K562 (cell line): ENCODE data around the gene CCL20. TPM values are rescaled to one million over a fixed set of nuclear protein-coding genes. Genes with fewer than 3 reads are reported as not detected.

ENCODE experiments used
- ATAC-seq: fragments of 200-7000 bp; cut with Tn5 transposase; 3 replicates; pipeline ENCODE4 v1.9.1; 2020; ENCODE audit warnings: moderate library complexity
- BruUV-seq: library from RNA; stranded (reverse); fragments of 400-500 nt; replicated peaks from 2 replicates; lab custom pipeline; 2021; lab: Mats Ljungman, UMichigan
- CTCF ChIA-PET: fragments of 300-600 bp; formaldehyde crosslinking; extraction: SDS; loops from one replicate; lab custom pipeline; 2021; ENCODE audit warnings: low intra/inter-chr PET ratio; lab: Yijun Ruan, JAX
- POLR2A ChIA-PET: fragments of 300-600, 350-650 bp; sonication (Branson Sonifier 250); formaldehyde crosslinking; extraction: SDS; loops from one replicate; lab custom pipeline; 2021; ENCODE audit warnings: antibody characterized with exemption, inconsistent platforms; lab: Yijun Ruan, JAX
- DNase-seq, 4 experiments: peaks; one replicate each; pipeline versions ENCODE4 v3.0.0 to v3.0.0-alpha.2; 2011 to 2018; ENCODE audit warnings: low spot score in 3 of 4, mixed read lengths in 3 of 4; ENCODE audit errors: extremely low read depth in 1 of 4
- FAIRE-seq: peaks from 2 replicates; lab custom pipeline; 2011; peaks lifted over from hg19 to GRCh38; lab: Jason Lieb, UNC
- H2AFZ ChIP-seq: 2 replicates; pipeline ENCODE4 v1.6.0; 2011; ENCODE audit warnings: low read depth, low read length, control low read depth, inconsistent platforms
- H3K27ac ChIP-seq: fragments of 200-600 bp; 3 replicates; pipeline ENCODE4 v1.8.0; 2011; ENCODE audit warnings: low read depth, mild to moderate bottlenecking, control low read depth, inconsistent platforms, low read length, moderate library complexity, mixed read lengths; ENCODE audit errors: extremely low read depth
- H3K27me3 ChIP-seq, 2 experiments: fragments of 300-600 bp in 1 of 2; 2 replicates in 1 of 2; 3 replicates in 1 of 2; pipeline versions ENCODE4 v1.6.0 to v1.8.0; 2011; ENCODE audit warnings: inconsistent platforms in 2 of 2, low read length in 2 of 2, mild to moderate bottlenecking in 1 of 2, mixed read lengths in 1 of 2, moderate library complexity in 1 of 2; ENCODE audit not compliant: control insufficient read depth in 2 of 2, insufficient read depth in 2 of 2
- H3K36me3 ChIP-seq: fragments of 300-600 bp; 3 replicates; pipeline ENCODE4 v1.8.0; 2011; ENCODE audit warnings: mild to moderate bottlenecking, low read length, inconsistent platforms; ENCODE audit not compliant: control insufficient read depth, insufficient read depth
- H3K4me1 ChIP-seq, 2 experiments: fragments of 200-600 bp in 1 of 2; replicated peaks in 1 of 2; 2 replicates in 1 of 2; 3 replicates in 1 of 2; pipeline versions ENCODE4 v1.5.1 to v1.8.0; 2011; ENCODE audit warnings: inconsistent platforms in 2 of 2, low read length in 2 of 2, mild to moderate bottlenecking in 1 of 2, mixed read lengths in 1 of 2, moderate library complexity in 1 of 2; ENCODE audit not compliant: control insufficient read depth in 2 of 2, insufficient read depth in 2 of 2
- H3K4me2 ChIP-seq: 2 replicates; pipeline ENCODE4 v1.6.1; 2011; ENCODE audit warnings: low read length, control low read depth, inconsistent platforms, mixed read lengths; ENCODE audit not compliant: insufficient read depth
- H3K4me3 ChIP-seq: fragments of 200-600 bp; sonication (generic), shearing (Covaris generic); 2 replicates; pipeline ENCODE4 v1.5.1; 2016; ENCODE audit warnings: control low read depth, inconsistent platforms
- H3K79me2 ChIP-seq: fragments of 200-600 bp; 3 replicates; pipeline ENCODE4 v1.8.0; 2011; ENCODE audit warnings: low read length, inconsistent platforms; ENCODE audit not compliant: control insufficient read depth, insufficient read depth
- H3K9ac ChIP-seq, 2 experiments: 2 replicates each; pipeline versions ENCODE4 v1.6.0 to v1.6.1; 2011; ENCODE audit warnings: low read depth in 2 of 2, low read length in 2 of 2, control low read depth in 1 of 2, inconsistent platforms in 1 of 2, mild to moderate bottlenecking in 1 of 2, mixed read lengths in 1 of 2; ENCODE audit not compliant: insufficient read depth in 1 of 2
- H3K9me1 ChIP-seq: one replicate; pipeline ENCODE4 v1.6.0; 2011; ENCODE audit warnings: inconsistent platforms, mild to moderate bottlenecking, low read length, moderate library complexity; ENCODE audit not compliant: control insufficient read depth, insufficient read depth
- H3K9me3 ChIP-seq: replicated peaks from 2 replicates; pipeline ENCODE4 v1.5.1; 2011; ENCODE audit warnings: low read depth, low read length, inconsistent platforms; ENCODE audit not compliant: control insufficient read depth, insufficient read depth
- H4K20me1 ChIP-seq: replicated peaks from 2 replicates; pipeline ENCODE4 v1.6.1; 2011; ENCODE audit warnings: low read length, inconsistent platforms, mixed read lengths; ENCODE audit not compliant: control insufficient read depth, insufficient read depth
- ID3 ChIP-seq, 2 experiments: fragments of 250-450 bp in 1 of 2; fragments of 450-650 bp in 1 of 2; sonication (Bioruptor Pico) in 1 of 2; IDR thresholded peaks; 2 replicates each; pipeline versions ENCODE4 v1.6.1 to v1.8.0; 2016 to 2021; ENCODE audit warnings: mild to moderate bottlenecking in 2 of 2, moderate library complexity in 2 of 2, missing compliant biosample characterization in 1 of 2, missing genetic modification characterization in 1 of 2
- PRPF4 ChIP-seq: fragments of 200-400 bp; formaldehyde crosslinking; IDR thresholded peaks from one replicate; pipeline ENCODE4 v1.6.1; 2017; ENCODE audit warnings: low read length, low read depth, mild to moderate bottlenecking; ENCODE audit not compliant: insufficient read depth, poor library complexity, severe bottlenecking
- TBP ChIP-seq: optimal IDR thresholded peaks from 2 replicates; pipeline ENCODE3; 2011; ENCODE audit warnings: low read depth, low read length, improper control_type of control experiment
- ZFP1 ChIP-seq: fragments of 450-650 bp; formaldehyde crosslinking; IDR thresholded peaks from 2 replicates; pipeline ENCODE4 v1.4.0; 2020; ENCODE audit warnings: mild to moderate bottlenecking, mixed read lengths
- ZNF280A ChIP-seq: fragments of 450-650 bp; IDR thresholded peaks from 2 replicates; pipeline ENCODE4 v1.6.1; 2018; ENCODE audit warnings: mild to moderate bottlenecking, low read depth; ENCODE audit not compliant: partially characterized antibody
- ZNF3 ChIP-seq: fragments of 250-450 bp; sonication (Bioruptor Pico); IDR thresholded peaks from 2 replicates; pipeline ENCODE4 v1.5.0; 2021; ENCODE audit warnings: mild to moderate bottlenecking, moderate library complexity
- ZNF398 ChIP-seq: fragments of 250-450 bp; sonication (Bioruptor Pico); IDR thresholded peaks from 2 replicates; pipeline ENCODE4 v1.8.0; 2021; ENCODE audit warnings: moderate library complexity, mild to moderate bottlenecking, inconsistent platforms
- WGBS: fragments of 100-300 bp; shearing (Covaris generic); methylation state at CpG from one replicate; pipeline ENCODE4 v1.1.6; 2016; ENCODE audit warnings: low coverage, mixed read lengths; ENCODE audit not compliant: insufficient coverage; ENCODE audit errors: missing lambda C conversion rate; 5-methylcytosine and 5-hydroxymethylcytosine counted together
- in situ Hi-C: fragments of 300-500 bp; cut with MboI; formaldehyde crosslinking; loops from 4 replicates; pipeline ENCODE4 v1.15.0; 2018; ENCODE audit warnings: inconsistent platforms, mixed read lengths
- intact Hi-C: fragments of 100-400 bp; cut with micrococcal nuclease; formaldehyde crosslinking; loops from 2 replicates; pipeline ENCODE4 v1.14.2; 2022
- polyA plus RNA-seq, 8 experiments: library from polyadenylated mRNA; depleted of rRNA in 4 of 8; stranded (reverse) in 5 of 8; unstranded in 3 of 8; fragments of >200 nt; fragmentation: Nextera tagmentation in 2 of 8; fragmentation: Illumina TruSeq in 1 of 8; extraction: Ambion mirVana in 2 of 8; extraction: Trizol in 1 of 8; gene quantifications; 2 replicates each; pipeline versions ENCODE4 v1.2.1 to v1.2.3, GENCODE V29; 2011 to 2014; ENCODE audit warnings: inconsistent platforms in 1 of 8, missing spikeins in 1 of 8
- total RNA-seq, 7 experiments: library from RNA; depleted of rRNA in 6 of 7; stranded (reverse); fragments of >200 nt in 6 of 7; fragmentation: Illumina TruSeq in 2 of 7; extraction: Trizol in 2 of 7; gene quantifications; 2 replicates each; pipeline versions ENCODE4 v1.2.1 to v1.2.3, GENCODE V29; 2011 to 2021; ENCODE audit warnings: low replicate concordance in 1 of 7

CCL20 gene
- total and polyA plus RNA-seq, 9 of the 15 experiments (the other 6 are each of a cell fraction or from before 2014, with no cell fraction given): 0.29 TPM; not detected in 8

GRCh38 chr2:227772932-227773331 lies 40.7 kb upstream of the CCL20 start:
- H3K9me3 ChIP-seq: no peaks in the 10 kb centered on the region
- no peak overlapping the region for H3K9ac ChIP-seq
- peaks cover 0 to 2% of the 10 kb centered on the region in 2 experiments; a peak in 1 of 5 replicates for H3K4me1 ChIP-seq
- ChIA-PET CTCF (no interaction called here), POLR2A (no interaction called here)
- no TSS peak for BruUV-seq
- in situ Hi-C loops (no loop called here), intact Hi-C loops (no loop called here)
- no peaks in the 10 kb centered on the region for H3K36me3 ChIP-seq
- no peak overlapping the region for H3K4me3 ChIP-seq
- no peaks in the 10 kb centered on the region for H4K20me1 ChIP-seq
- H2AFZ ChIP-seq: no peak overlapping the region
- no peak for FAIRE-seq
- H3K27ac ChIP-seq: no peak overlapping the region
- H3K79me2 ChIP-seq: no peaks in the 10 kb centered on the region
- DNase-seq: no peak
- whole genome bisulfite sequencing: 0% methylated on average over 2 of the region's 2 CpGs
- H3K27me3 ChIP-seq: peaks cover 0 to 5% of the 10 kb centered on the region in 2 experiments; a peak in 2 of 5 replicates
- no peak for ATAC-seq
- TF ChIP-seq ZFP1 (CRISPR knock-in tag): no peak
- no peak for TF ChIP-seq TBP
- no peak for TF ChIP-seq ID3 (CRISPR knock-in tag; IDR thresholded peaks at IDR 0.05)
- no peak for TF ChIP-seq ID3 (tag; IDR thresholded peaks at IDR 0.05)
- no peak for TF ChIP-seq ZNF3 (CRISPR knock-in tag)
- TF ChIP-seq ZNF280A: no peak
- TF ChIP-seq ZNF398 (CRISPR knock-in tag): no peak
- no peak for TF ChIP-seq PRPF4
- TF ChIP-seq, all 486 proteins: peak for 0
- Histone ChIP-seq H3K9me1 (no peaks in the 10 kb centered on the region), H3K4me2 (no peak overlapping the region)
